ENCODE results near the gene SLC6A15. TPM values are rescaled to one million over a fixed set of nuclear protein-coding genes. Genes with fewer than 3 reads are reported as not detected.

SLC6A15 gene
- total RNA-seq, 5 donors from 2014 or later (not counting 1 experiment from before 2014, with no cell fraction given): 0.12 TPM; not detected in 4

- H3K4me3 Mint-ChIP-seq: no peak overlapping the region
- H3K9me3 ChIP-seq: no peaks in the 10 kb centered on the region
- POLR2A ChIA-PET: no interaction called here
Observed at GRCh38 chr12:84858796-84859195, 53.8 kb downstream of the SLC6A15 start.

GRCh38 chr12:84857525-84858208 is 54.9 kb downstream of the SLC6A15 start:
- peaks cover 9 to 13% of the 10 kb centered on the region in 2 donors for H3K27me3 Mint-ChIP-seq

More at GRCh38 chr12:84858796-84859195, 53.8 kb downstream of the SLC6A15 start:
- H3K27ac Mint-ChIP-seq: no peak overlapping the region
- no peaks in the 10 kb centered on the region for H3K36me3 Mint-ChIP-seq
- H3K9me3 Mint-ChIP-seq: no peaks in the 10 kb centered on the region
- Histone ChIP-seq H3K27me3 (replicated peaks in 1 of 2; ENCODE audit: control insufficient read depth in 2 of 2, extremely low read depth in 1 of 2, insufficient read depth in 2 of 2, low read length in 1 of 2) (no peaks in the 10 kb centered on the region), H3K4me1 (ENCODE audit: control insufficient read depth in 1 of 2, extremely low read depth in 1 of 2, insufficient read depth in 2 of 2, low read length in 2 of 2) (no peaks in the 10 kb centered on the region), H3K4me3 (ENCODE audit: control insufficient read depth in 1 of 2, extremely low read depth in 1 of 2, low read length in 1 of 2) (no peak overlapping the region), H3K27ac (ENCODE audit: low read length) (no peak overlapping the region), H3K36me3 (ENCODE audit: control insufficient read depth in 2 of 2, extremely low read depth in 1 of 2, insufficient read depth in 1 of 2, low read length in 1 of 2) (no peaks in the 10 kb centered on the region)
- no CpG with 5 or more reads among the region's 2 CpGs for WGBS (ENCODE audit: insufficient coverage)
- DNase-seq: no peak
- no peaks in the 10 kb centered on the region for H3K4me1 Mint-ChIP-seq
- H3K27me3 Mint-ChIP-seq: peaks cover 9 to 13% of the 10 kb centered on the region in 2 donors
- ATAC-seq (replicated peaks in 1 of 4): no peak
- CTCF ChIA-PET: no interaction called here

GRCh38 chr12:84856156-84856900 is 56.3 kb downstream of the SLC6A15 start:
- Mint-ChIP-seq H3K27ac (no peak overlapping the region), H3K36me3 (no peaks in the 10 kb centered on the region), H3K9me3 (peaks cover 0 to 2% (median 0%) of the 10 kb centered on the region in 3 donors), H3K4me1 (no peaks in the 10 kb centered on the region), H3K4me3 (no peak overlapping the region), H3K27me3 (peaks cover 9 to 16% of the 10 kb centered on the region in 2 donors)
- 60% methylated on average over 1 of the region's 1 CpG for WGBS (ENCODE audit: insufficient coverage)
- no peak overlapping the region for H3K27ac ChIP-seq (ENCODE audit: low read length)
- no peaks in the 10 kb centered on the region for H3K4me1 ChIP-seq (ENCODE audit: control insufficient read depth in 1 of 2, extremely low read depth in 1 of 2, insufficient read depth in 2 of 2, low read length in 2 of 2)
- ChIA-PET CTCF (no interaction called here), POLR2A (no interaction called here)
- H3K27me3 ChIP-seq (replicated peaks in 1 of 2; ENCODE audit: control insufficient read depth in 2 of 2, extremely low read depth in 1 of 2, insufficient read depth in 2 of 2, low read length in 1 of 2): no peaks in the 10 kb centered on the region
- ATAC-seq (replicated peaks in 1 of 4) (no peak), DNase-seq (no peak)
- no peak overlapping the region for H3K4me3 ChIP-seq (ENCODE audit: control insufficient read depth in 1 of 2, extremely low read depth in 1 of 2, low read length in 1 of 2)
- no peaks in the 10 kb centered on the region for H3K9me3 ChIP-seq
- H3K36me3 ChIP-seq (ENCODE audit: control insufficient read depth in 2 of 2, extremely low read depth in 1 of 2, insufficient read depth in 1 of 2, low read length in 1 of 2): no peaks in the 10 kb centered on the region

More at GRCh38 chr12:84857525-84858208, 54.9 kb downstream of the SLC6A15 start:
- Mint-ChIP-seq H3K4me3 (no peak overlapping the region), H3K36me3 (no peaks in the 10 kb centered on the region), H3K27ac (no peak overlapping the region), H3K9me3 (no peaks in the 10 kb centered on the region), H3K4me1 (no peaks in the 10 kb centered on the region)
- POLR2A ChIA-PET: no interaction called here
- CTCF ChIA-PET: no interaction called here
- no peaks in the 10 kb centered on the region for H3K27me3 ChIP-seq (replicated peaks in 1 of 2; ENCODE audit: control insufficient read depth in 2 of 2, extremely low read depth in 1 of 2, insufficient read depth in 2 of 2, low read length in 1 of 2)
- no peaks in the 10 kb centered on the region for H3K36me3 ChIP-seq (ENCODE audit: control insufficient read depth in 2 of 2, extremely low read depth in 1 of 2, insufficient read depth in 1 of 2, low read length in 1 of 2)
- DNase-seq (no peak), ATAC-seq (replicated peaks in 1 of 4) (no peak)
- H3K9me3 ChIP-seq: no peaks in the 10 kb centered on the region
- H3K4me3 ChIP-seq (ENCODE audit: control insufficient read depth in 1 of 2, extremely low read depth in 1 of 2, low read length in 1 of 2): no peak overlapping the region
- 92% methylated on average over 2 of the region's 2 CpGs for WGBS (ENCODE audit: insufficient coverage)
- no peak overlapping the region for H3K27ac ChIP-seq (ENCODE audit: low read length)
- H3K4me1 ChIP-seq (ENCODE audit: control insufficient read depth in 1 of 2, extremely low read depth in 1 of 2, insufficient read depth in 2 of 2, low read length in 2 of 2): no peaks in the 10 kb centered on the region

- Mint-ChIP-seq H3K27ac (peak overlapping the region; percentile 74 to 77), H3K9me3 (no peaks in the 10 kb centered on the region), H3K4me3 (no peak overlapping the region), H3K4me1 (peaks cover 7 to 10% (median 8%) of the 10 kb centered on the region in 3 donors), H3K27me3 (no peaks in the 10 kb centered on the region), H3K36me3 (no peaks in the 10 kb centered on the region)
- H3K27me3 ChIP-seq (replicated peaks in 1 of 2; ENCODE audit: control insufficient read depth in 2 of 2, extremely low read depth in 1 of 2, insufficient read depth in 2 of 2, low read length in 1 of 2): no peaks in the 10 kb centered on the region
- DNase-seq (no peak), ATAC-seq (replicated peaks in 1 of 4) (no peak)
- no peaks in the 10 kb centered on the region for H3K9me3 ChIP-seq
- ChIA-PET POLR2A (no interaction called here), CTCF (interaction anchor here in 1 of 2 donors (0.5 to 1.3 kb wide), 2 partner anchors 31 to 178 kb away, joined by 3 to 4 read pairs; no protein-coding TSS in a partner anchor)
- H3K36me3 ChIP-seq (ENCODE audit: control insufficient read depth in 2 of 2, extremely low read depth in 1 of 2, insufficient read depth in 1 of 2, low read length in 1 of 2): no peaks in the 10 kb centered on the region
- no peak overlapping the region for H3K4me3 ChIP-seq (ENCODE audit: control insufficient read depth in 1 of 2, extremely low read depth in 1 of 2, low read length in 1 of 2)
- H3K27ac ChIP-seq (ENCODE audit: low read length): no peak overlapping the region
- no CpG with 5 or more reads among the region's 1 CpG for WGBS (ENCODE audit: insufficient coverage)
- no peaks in the 10 kb centered on the region for H3K4me1 ChIP-seq (ENCODE audit: control insufficient read depth in 1 of 2, extremely low read depth in 1 of 2, insufficient read depth in 2 of 2, low read length in 2 of 2)
Observed at GRCh38 chr12:84843593-84844144, 68.9 kb downstream of the SLC6A15 start.

- no CpG with 5 or more reads among the region's 2 CpGs for WGBS (ENCODE audit: insufficient coverage)
- DNase-seq: peak in 2 of 35 experiments; percentile 0 to 30
- H3K4me3 Mint-ChIP-seq: no peak overlapping the region
- Histone ChIP-seq H3K36me3 (ENCODE audit: control insufficient read depth in 2 of 2, extremely low read depth in 1 of 2, insufficient read depth in 1 of 2, low read length in 1 of 2) (no peaks in the 10 kb centered on the region), H3K27me3 (replicated peaks in 1 of 2; ENCODE audit: control insufficient read depth in 2 of 2, extremely low read depth in 1 of 2, insufficient read depth in 2 of 2, low read length in 1 of 2) (no peaks in the 10 kb centered on the region), H3K27ac (ENCODE audit: low read length) (no peak overlapping the region), H3K4me1 (ENCODE audit: control insufficient read depth in 1 of 2, extremely low read depth in 1 of 2, insufficient read depth in 2 of 2, low read length in 2 of 2) (no peaks in the 10 kb centered on the region), H3K9me3 (no peaks in the 10 kb centered on the region), H3K4me3 (ENCODE audit: control insufficient read depth in 1 of 2, extremely low read depth in 1 of 2, low read length in 1 of 2) (no peak overlapping the region)
- H3K27me3 Mint-ChIP-seq: no peaks in the 10 kb centered on the region
- peaks cover 7 to 10% (median 8%) of the 10 kb centered on the region in 3 donors for H3K4me1 Mint-ChIP-seq
- H3K9me3 Mint-ChIP-seq: no peaks in the 10 kb centered on the region
- CTCF ChIA-PET: interaction anchor here in 1 of 2 donors (1.3 kb wide), 1 partner anchor 32 kb away, joined by 3 read pairs; no protein-coding TSS in a partner anchor
- no peak overlapping the region for H3K27ac Mint-ChIP-seq
- POLR2A ChIA-PET: no interaction called here
- H3K36me3 Mint-ChIP-seq: no peaks in the 10 kb centered on the region
- no peak for ATAC-seq (replicated peaks in 1 of 4)
Observed at GRCh38 chr12:84842406-84843013, 70.1 kb downstream of the SLC6A15 start.

GRCh38 chr12:84841591-84841990 is 71.0 kb downstream of the SLC6A15 start:
- H3K9me3 Mint-ChIP-seq: no peaks in the 10 kb centered on the region
- no CpG with 5 or more reads among the region's 1 CpG for WGBS (ENCODE audit: insufficient coverage)
- H3K27ac Mint-ChIP-seq: no peak overlapping the region
- H3K4me3 Mint-ChIP-seq: no peak overlapping the region
- Histone ChIP-seq H3K9me3 (no peaks in the 10 kb centered on the region), H3K4me1 (ENCODE audit: control insufficient read depth in 1 of 2, extremely low read depth in 1 of 2, insufficient read depth in 2 of 2, low read length in 2 of 2) (no peaks in the 10 kb centered on the region), H3K36me3 (ENCODE audit: control insufficient read depth in 2 of 2, extremely low read depth in 1 of 2, insufficient read depth in 1 of 2, low read length in 1 of 2) (no peaks in the 10 kb centered on the region), H3K4me3 (ENCODE audit: control insufficient read depth in 1 of 2, extremely low read depth in 1 of 2, low read length in 1 of 2) (no peak overlapping the region), H3K27ac (ENCODE audit: low read length) (no peak overlapping the region), H3K27me3 (replicated peaks in 1 of 2; ENCODE audit: control insufficient read depth in 2 of 2, extremely low read depth in 1 of 2, insufficient read depth in 2 of 2, low read length in 1 of 2) (no peaks in the 10 kb centered on the region)
- DNase-seq (no peak), ATAC-seq (replicated peaks in 1 of 4) (no peak)
- ChIA-PET POLR2A (no interaction called here), CTCF (no interaction called here)
- peaks cover 7 to 10% (median 8%) of the 10 kb centered on the region in 3 donors for H3K4me1 Mint-ChIP-seq
- no peaks in the 10 kb centered on the region for H3K27me3 Mint-ChIP-seq
- H3K36me3 Mint-ChIP-seq: no peaks in the 10 kb centered on the region

Data from T-cell (primary cell).